Osteoblast (primary cell): ENCODE measurements around the gene OGDHL. TPM values are rescaled to one million over a fixed set of nuclear protein-coding genes. Genes with fewer than 3 reads are reported as not detected.
A peak's percentile ranks its signal among the peaks of the same experiment; 100 is the strongest.
"Not testable (repeated sequence)": the region's sequence is repeated elsewhere in the genome, so short reads cannot be mapped to it uniquely, and the experiment has no call there.

Experiments used
- DNase-seq: peaks from one replicate; pipeline ENCODE4 v3.0.0; 2011; ENCODE audit warnings: low spot score, mixed read lengths; ENCODE audit not compliant: insufficient read length; ENCODE audit errors: missing footprints
- H2AFZ ChIP-seq: 2 replicates; pipeline ENCODE4 v1.6.0; 2011; ENCODE audit warnings: mild to moderate bottlenecking, low read length
- H3K27ac ChIP-seq: 2 replicates; pipeline ENCODE4 v1.5.1; 2011; ENCODE audit warnings: mild to moderate bottlenecking, low read depth, low read length, moderate library complexity
- H3K27me3 ChIP-seq: 2 replicates; pipeline ENCODE4 v1.6.0; 2012; ENCODE audit warnings: mild to moderate bottlenecking, control low read depth, inconsistent platforms, low read length, moderate library complexity; ENCODE audit not compliant: insufficient read depth
- H3K36me3 ChIP-seq: 2 replicates; pipeline ENCODE4 v1.5.1; 2011; ENCODE audit warnings: mild to moderate bottlenecking, low read length, control low read depth, moderate library complexity; ENCODE audit not compliant: insufficient read depth
- H3K4me1 ChIP-seq: 2 replicates; pipeline ENCODE4 v1.5.1; 2011; ENCODE audit warnings: mild to moderate bottlenecking, low read length, control low read depth, moderate library complexity; ENCODE audit not compliant: insufficient read depth
- H3K4me2 ChIP-seq: 2 replicates; pipeline ENCODE4 v1.6.0; 2011; ENCODE audit warnings: mild to moderate bottlenecking, low read length; ENCODE audit not compliant: insufficient read depth
- H3K4me3 ChIP-seq: fragments of 200-600 bp; sonication (generic); 3 replicates; pipeline ENCODE4 v1.5.1; 2012; ENCODE audit warnings: mild to moderate bottlenecking, low read length, inconsistent platforms; ENCODE audit not compliant: insufficient read depth
- H3K79me2 ChIP-seq: 2 replicates; pipeline ENCODE4 v1.6.0; 2012; ENCODE audit warnings: mild to moderate bottlenecking, low read length, control low read depth, inconsistent platforms; ENCODE audit not compliant: insufficient read depth
- H3K9me3 ChIP-seq: 2 replicates; pipeline ENCODE4 v1.5.1; 2011; ENCODE audit warnings: low read depth, low read length, control low read depth
- H4K20me1 ChIP-seq: 2 replicates; pipeline ENCODE4 v1.6.0; 2012; ENCODE audit warnings: mild to moderate bottlenecking, low read length, control low read depth; ENCODE audit not compliant: insufficient read depth
- total RNA-seq: library from RNA; depleted of rRNA; stranded (reverse); fragments of >200 nt; gene quantifications from 2 replicates; pipeline ENCODE4 v1.2.3, GENCODE V29; 2012
- TF ChIP-seq, protein P1 (sequence below): IDR thresholded peaks from 2 replicates; pipeline ENCODE4 v1.5.1; 2011; ENCODE audit warnings: mild to moderate bottlenecking, low read depth, low read length, moderate library complexity; ENCODE audit errors: extremely low read depth

The OGDHL gene
- total RNA-seq, 1 donor = 0.36 TPM

- H3K9me3 ChIP-seq = no peaks in the 10 kb centered on the region
- H3K79me2 ChIP-seq = no peaks in the 10 kb centered on the region
- H4K20me1 ChIP-seq = no peaks in the 10 kb centered on the region
- no peaks in the 10 kb centered on the region for H3K4me1 ChIP-seq
- H2AFZ ChIP-seq = no peak overlapping the region
- no peak for DNase-seq
- no peak overlapping the region for H3K4me3 ChIP-seq
- H3K27ac ChIP-seq = no peak overlapping the region
- peaks cover 20% of the 10 kb centered on the region for H3K27me3 ChIP-seq
- no peak overlapping the region for H3K4me2 ChIP-seq
- TF ChIP-seq, protein P1, sequence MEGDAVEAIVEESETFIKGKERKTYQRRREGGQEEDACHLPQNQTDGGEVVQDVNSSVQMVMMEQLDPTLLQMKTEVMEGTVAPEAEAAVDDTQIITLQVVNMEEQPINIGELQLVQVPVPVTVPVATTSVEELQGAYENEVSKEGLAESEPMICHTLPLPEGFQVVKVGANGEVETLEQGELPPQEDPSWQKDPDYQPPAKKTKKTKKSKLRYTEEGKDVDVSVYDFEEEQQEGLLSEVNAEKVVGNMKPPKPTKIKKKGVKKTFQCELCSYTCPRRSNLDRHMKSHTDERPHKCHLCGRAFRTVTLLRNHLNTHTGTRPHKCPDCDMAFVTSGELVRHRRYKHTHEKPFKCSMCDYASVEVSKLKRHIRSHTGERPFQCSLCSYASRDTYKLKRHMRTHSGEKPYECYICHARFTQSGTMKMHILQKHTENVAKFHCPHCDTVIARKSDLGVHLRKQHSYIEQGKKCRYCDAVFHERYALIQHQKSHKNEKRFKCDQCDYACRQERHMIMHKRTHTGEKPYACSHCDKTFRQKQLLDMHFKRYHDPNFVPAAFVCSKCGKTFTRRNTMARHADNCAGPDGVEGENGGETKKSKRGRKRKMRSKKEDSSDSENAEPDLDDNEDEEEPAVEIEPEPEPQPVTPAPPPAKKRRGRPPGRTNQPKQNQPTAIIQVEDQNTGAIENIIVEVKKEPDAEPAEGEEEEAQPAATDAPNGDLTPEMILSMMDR = no peak
- H3K36me3 ChIP-seq = no peaks in the 10 kb centered on the region
Observed at GRCh38 chr10:49759787-49760551, 2.2 kb downstream of the OGDHL start.

GRCh38 chr10:49758249-49758930 lies 3.7 kb downstream of the OGDHL start:
- H3K79me2 ChIP-seq = no peaks in the 10 kb centered on the region
- H4K20me1 ChIP-seq = no peaks in the 10 kb centered on the region
- H3K36me3 ChIP-seq = no peaks in the 10 kb centered on the region
- H3K27ac ChIP-seq = no peak overlapping the region
- peak; percentile 56 for DNase-seq
- peaks cover 23% of the 10 kb centered on the region for H3K27me3 ChIP-seq
- no peak overlapping the region for H3K4me3 ChIP-seq
- no peak overlapping the region for H2AFZ ChIP-seq
- no peaks in the 10 kb centered on the region for H3K9me3 ChIP-seq
- no peak overlapping the region for H3K4me2 ChIP-seq
- no peaks in the 10 kb centered on the region for H3K4me1 ChIP-seq
- TF ChIP-seq, protein P1 = no peak

GRCh38 chr10:49756641-49757040 lies 5.5 kb downstream of the OGDHL start:
- no peaks in the 10 kb centered on the region for H4K20me1 ChIP-seq
- no peaks in the 10 kb centered on the region for H3K9me3 ChIP-seq
- no peak overlapping the region for H2AFZ ChIP-seq
- H3K36me3 ChIP-seq = no peaks in the 10 kb centered on the region
- no peak overlapping the region for H3K4me2 ChIP-seq
- no peaks in the 10 kb centered on the region for H3K79me2 ChIP-seq
- DNase-seq = no peak
- no peaks in the 10 kb centered on the region for H3K4me1 ChIP-seq
- peaks cover 21% of the 10 kb centered on the region for H3K27me3 ChIP-seq
- TF ChIP-seq, protein P1 = no peak
- no peak overlapping the region for H3K4me3 ChIP-seq
- no peak overlapping the region for H3K27ac ChIP-seq

DNA sequence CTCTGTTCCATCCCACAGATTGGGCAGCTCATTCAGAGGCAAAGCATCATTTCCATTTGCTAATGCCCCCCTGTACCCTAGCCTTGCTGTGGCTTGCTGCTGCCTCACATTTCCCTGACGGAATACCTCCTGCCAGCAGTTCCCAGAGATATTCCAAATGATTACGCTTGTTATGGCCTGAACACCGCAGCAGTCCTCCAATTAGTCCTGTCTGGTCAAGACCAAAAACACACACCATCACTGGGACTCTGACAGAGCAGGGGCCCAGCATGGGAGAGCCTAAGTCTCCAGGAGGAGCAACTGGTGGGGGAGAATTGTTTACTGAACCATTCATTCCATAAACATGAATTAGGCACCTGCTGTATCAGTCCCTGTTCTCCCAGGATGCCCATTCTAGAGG lies 6.1 kb downstream of the OGDHL start:
- Histone ChIP-seq H3K9me3 (no peaks in the 10 kb centered on the region), H3K4me2 (no peak overlapping the region), H3K36me3 (no peaks in the 10 kb centered on the region), H3K27me3 (peaks cover 16% of the 10 kb centered on the region), H4K20me1 (no peaks in the 10 kb centered on the region), H2AFZ (no peak overlapping the region), H3K4me1 (no peaks in the 10 kb centered on the region), H3K79me2 (no peaks in the 10 kb centered on the region), H3K27ac (no peak overlapping the region), H3K4me3 (no peak overlapping the region)
- TF ChIP-seq, protein P1 = no peak
- peak; percentile 58 for DNase-seq

DNA sequence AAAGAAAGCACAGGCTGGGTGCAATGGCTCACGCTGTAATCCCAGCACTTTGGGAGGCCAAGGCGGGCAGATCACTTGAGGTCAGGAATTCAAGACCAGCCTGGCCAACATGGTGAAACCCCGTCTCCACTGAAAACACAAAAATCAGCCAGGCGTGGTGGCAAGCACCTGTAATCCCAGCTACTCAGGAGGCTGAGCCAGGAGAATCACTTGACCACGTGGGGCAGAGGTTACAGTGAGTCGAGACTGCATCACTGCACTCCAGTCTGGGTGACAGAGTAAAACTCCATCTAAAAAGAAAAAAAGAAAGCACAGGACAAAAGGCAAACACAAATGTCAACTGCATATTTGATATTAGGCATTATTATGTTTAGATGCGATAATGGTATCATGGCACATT lies 7.2 kb downstream of the OGDHL start:
- not testable (repeated sequence) for H4K20me1 ChIP-seq, H3K4me3 ChIP-seq, H3K4me1 ChIP-seq, H3K36me3 ChIP-seq, H2AFZ ChIP-seq, H3K4me2 ChIP-seq, H3K27ac ChIP-seq, H3K79me2 ChIP-seq, DNase-seq, H3K9me3 ChIP-seq
- peaks cover 16% of the 10 kb centered on the region for H3K27me3 ChIP-seq
